Esophagus squamous epithelium (tissue), 4 donors: Measurements from ENCODE around the gene PEAK1.

Experiments used
- POLR2A ChIP-seq, 4 donors: fragments of 450-650 bp; IDR thresholded peaks; one replicate each; pipeline ENCODE4 v1.6.1; 2017; ENCODE audit warnings: antibody characterized with exemption in 4 of 4, mild to moderate bottlenecking in 4 of 4, moderate library complexity in 3 of 4
- TF ChIP-seq, protein P1 (sequence below), 6 experiments: fragments of 450-650 bp in 4 of 6; fragments of 200-600 bp in 2 of 6; sonication (generic) in 2 of 6; IDR thresholded peaks; one replicate each; pipeline ENCODE4 v1.5.1; 2016 to 2019; ENCODE audit warnings: antibody characterized with exemption in 6 of 6, mild to moderate bottlenecking in 4 of 6, moderate library complexity in 4 of 6

DNA sequence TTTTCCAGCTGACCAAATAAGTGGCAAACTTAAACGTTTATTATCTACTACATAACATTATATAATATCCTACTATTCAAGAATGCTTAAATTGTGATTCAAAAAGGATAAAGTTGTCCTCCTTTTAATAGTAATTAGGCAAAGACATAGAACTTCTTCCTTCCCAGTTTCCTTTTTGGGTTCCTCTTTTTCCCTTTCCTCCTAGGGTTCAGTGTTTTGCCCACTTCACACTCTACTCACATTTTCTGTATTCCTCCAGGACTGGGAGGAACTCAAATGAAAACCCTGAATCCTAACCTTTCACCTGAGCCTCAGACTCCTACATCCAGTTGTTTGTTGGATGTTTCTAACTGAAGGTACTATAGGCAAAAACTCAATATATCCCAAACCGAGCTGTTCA lies 132.5 kb downstream of the PEAK1 start:
- TF ChIP-seq, protein P1, sequence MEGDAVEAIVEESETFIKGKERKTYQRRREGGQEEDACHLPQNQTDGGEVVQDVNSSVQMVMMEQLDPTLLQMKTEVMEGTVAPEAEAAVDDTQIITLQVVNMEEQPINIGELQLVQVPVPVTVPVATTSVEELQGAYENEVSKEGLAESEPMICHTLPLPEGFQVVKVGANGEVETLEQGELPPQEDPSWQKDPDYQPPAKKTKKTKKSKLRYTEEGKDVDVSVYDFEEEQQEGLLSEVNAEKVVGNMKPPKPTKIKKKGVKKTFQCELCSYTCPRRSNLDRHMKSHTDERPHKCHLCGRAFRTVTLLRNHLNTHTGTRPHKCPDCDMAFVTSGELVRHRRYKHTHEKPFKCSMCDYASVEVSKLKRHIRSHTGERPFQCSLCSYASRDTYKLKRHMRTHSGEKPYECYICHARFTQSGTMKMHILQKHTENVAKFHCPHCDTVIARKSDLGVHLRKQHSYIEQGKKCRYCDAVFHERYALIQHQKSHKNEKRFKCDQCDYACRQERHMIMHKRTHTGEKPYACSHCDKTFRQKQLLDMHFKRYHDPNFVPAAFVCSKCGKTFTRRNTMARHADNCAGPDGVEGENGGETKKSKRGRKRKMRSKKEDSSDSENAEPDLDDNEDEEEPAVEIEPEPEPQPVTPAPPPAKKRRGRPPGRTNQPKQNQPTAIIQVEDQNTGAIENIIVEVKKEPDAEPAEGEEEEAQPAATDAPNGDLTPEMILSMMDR (IDR thresholded peaks at IDR 0.05) = no peak
- TF ChIP-seq POLR2A (IDR thresholded peaks at IDR 0.05) = no peak
